Stromal cell of bone marrow (primary cell): ENCODE measurements around the gene CCDC88B.

ENCODE experiments used
- DNase-seq: peaks from one replicate; pipeline ENCODE4 v3.0.0-alpha.2; 2012; ENCODE audit warnings: low read depth

CCDC88B gene

DNA sequence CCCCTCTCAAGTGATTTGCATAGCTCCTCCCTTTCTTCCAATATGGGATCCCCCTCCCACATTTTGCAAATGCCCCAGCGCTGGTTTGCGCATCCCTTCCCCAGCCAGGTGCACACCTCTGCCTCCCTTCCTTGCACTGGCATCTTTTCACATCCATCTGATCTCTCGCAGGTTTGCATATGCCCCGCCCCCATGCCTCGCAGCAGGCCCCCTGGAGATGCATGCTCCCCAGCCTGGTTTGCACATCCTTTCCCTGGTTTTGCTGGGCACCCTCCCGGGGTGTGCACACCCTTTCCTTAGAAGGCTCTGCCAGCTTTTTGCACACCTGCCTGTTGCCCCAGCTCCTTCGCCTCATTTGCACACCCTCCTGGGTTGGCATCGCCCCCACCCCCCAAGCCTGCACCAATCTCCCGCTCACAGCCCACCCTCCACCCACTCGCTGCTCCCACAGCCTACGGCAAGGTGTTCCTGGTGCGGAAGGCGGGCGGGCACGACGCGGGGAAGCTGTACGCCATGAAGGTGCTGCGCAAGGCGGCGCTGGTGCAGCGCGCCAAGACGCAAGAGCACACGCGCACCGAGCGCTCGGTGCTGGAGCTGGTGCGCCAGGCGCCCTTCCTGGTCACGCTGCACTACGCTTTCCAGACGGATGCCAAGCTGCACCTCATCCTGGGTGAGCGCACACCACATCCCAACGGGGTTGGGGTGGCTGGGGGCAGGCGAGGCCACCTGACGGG is 19.9 kb downstream of the CCDC88B start:
- DNase-seq, result no peak

DNA sequence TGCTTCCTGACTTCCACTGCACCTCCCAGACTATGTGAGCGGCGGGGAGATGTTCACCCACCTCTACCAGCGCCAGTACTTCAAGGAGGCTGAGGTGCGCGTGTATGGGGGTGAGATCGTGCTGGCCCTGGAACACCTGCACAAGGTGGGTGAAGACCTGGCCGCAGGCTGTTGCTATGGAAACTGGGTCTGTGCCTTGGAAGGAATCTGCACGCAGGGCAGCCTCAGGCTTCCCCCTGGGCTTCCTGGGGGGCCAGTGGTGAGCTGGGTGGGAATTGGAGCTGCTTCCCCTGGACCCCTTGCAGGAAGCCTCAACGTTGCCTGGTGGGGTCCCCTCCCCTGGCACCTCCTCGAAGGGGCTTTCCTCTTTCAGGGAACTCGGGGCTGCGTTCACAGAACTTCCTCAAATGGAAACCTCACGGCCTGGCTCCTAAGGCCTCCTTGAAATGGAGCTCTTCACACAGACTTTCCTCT is 20.5 kb downstream of the CCDC88B start:
- DNase-seq, result no peak

DNA sequence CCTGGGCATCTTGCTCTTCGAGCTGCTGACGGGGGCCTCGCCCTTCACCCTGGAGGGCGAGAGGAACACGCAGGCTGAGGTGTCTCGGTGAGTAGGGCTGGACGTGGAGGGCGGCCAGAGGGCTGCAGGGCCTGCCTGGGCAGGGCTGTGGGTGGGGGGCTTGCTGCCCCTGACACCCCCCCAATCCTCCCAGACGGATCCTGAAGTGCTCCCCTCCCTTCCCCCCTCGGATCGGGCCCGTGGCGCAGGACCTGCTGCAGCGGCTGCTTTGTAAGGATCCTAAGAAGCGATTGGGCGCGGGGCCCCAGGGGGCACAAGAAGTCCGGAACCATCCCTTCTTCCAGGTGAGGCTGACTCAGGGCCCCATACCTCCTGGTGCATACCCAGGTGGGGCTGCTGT is 21.7 kb downstream of the CCDC88B start:
- no peak for DNase-seq

DNA sequence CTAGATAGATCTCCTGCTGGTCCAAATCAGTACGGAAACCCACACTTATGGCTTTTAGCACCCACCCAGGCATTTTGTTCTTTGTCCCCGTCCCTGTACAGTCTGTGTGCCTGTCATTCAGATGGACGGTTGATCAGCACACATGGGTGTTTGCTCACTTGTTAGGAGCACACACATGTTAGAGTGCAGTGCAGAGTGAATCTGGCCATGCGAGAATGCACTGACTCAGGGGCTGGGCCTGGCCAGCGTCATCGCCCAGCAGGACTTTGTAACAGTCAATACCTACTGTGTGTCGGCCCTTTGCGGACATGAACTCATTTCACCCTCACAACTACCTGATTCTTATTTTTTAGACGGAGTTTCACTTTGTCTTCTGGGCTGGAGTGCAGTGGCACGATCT is 22.3 kb downstream of the CCDC88B start:
- no peak for DNase-seq

DNA sequence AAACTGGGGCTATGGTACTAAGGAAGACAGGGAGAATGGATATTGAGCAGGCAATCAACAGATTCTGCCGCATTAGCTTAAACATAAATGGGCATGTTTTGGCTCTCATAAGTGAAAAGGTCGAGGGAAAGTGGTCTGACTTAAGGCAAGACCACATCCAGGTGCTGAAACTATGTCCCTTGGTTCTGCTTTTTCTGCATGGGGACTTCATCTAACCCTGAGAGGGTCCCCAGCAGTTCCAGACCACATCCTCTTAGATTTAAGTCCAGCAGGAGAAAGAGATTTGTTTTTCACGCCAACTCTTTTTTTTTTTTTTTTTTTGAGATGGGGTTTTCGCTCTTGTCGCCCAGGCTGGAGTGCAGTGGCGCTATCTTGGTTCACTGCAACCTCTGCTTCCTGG is 24.4 kb downstream of the CCDC88B start:
- no peak for DNase-seq

DNA sequence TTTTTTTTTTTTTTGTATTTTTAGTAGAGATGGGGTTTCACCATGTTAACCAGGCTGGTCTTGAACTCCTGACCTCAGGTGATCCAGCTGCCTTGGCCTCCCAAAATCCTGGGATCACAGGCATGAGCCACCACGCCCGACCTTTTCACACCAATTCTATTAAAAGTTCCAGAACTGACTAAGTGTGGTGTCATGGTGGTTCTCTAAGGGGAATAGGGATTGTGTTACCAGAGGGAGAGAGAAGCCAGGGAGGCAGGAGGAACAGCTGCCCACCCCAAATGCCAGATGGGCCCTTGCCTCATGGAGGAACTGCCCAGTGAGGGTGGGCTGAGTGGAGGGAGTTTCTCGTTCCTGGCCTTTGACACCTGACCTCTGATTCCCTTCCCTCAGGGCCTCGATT is 24.9 kb downstream of the CCDC88B start:
- DNase-seq, result no peak

DNA sequence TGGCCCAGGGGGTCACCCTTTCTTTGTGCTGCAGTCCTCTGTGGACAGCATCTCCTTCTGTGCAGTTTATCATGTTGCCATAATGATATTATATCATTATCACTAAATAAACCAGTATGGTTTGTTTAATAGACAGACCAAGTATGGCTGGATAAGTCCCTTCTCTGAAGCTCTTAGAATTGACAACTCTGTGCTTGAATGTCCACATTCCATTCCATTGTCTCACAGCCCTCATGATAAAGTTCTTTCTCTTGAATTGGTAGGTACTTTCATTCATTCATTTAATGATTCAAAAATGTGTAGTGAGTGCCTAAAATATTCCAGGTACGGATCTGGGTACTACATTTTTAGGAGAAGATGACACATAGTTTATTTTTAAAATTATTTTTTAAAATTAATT is 26.7 kb downstream of the CCDC88B start:
- DNase-seq, result no peak

DNA sequence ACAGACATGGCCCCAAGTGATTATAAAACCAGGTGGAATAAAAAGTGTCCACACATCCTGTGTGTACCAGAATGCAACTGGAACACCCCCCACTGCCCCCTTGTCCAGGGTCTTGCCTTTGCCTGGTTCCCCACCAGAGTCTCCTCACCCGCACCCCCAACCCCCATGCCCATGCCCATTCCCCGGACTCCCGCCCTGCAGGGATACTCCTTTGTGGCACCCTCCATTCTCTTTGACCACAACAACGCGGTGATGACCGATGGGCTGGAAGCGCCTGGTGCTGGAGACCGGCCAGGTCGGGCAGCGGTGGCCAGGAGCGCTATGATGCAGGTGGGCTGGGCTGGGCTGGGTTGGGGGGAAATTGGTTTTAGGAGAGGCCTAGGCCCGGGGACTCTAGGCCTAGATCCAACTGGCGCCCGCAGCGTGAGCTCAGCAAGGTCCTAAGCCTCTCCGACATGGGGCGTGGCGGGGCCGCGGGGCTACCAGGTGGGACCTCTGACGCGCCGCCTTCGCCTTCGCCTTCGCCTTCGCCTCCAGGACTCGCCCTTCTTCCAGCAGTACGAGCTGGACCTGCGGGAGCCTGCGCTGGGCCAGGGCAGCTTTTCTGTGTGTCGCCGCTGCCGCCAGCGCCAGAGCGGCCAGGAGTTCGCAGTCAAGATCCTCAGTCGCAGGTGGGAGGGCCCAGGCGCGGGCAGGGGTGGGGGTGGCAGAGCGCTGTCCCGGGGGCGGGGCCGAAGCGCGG is 28.1 kb downstream of the CCDC88B start:
- DNase-seq, result no peak

DNA sequence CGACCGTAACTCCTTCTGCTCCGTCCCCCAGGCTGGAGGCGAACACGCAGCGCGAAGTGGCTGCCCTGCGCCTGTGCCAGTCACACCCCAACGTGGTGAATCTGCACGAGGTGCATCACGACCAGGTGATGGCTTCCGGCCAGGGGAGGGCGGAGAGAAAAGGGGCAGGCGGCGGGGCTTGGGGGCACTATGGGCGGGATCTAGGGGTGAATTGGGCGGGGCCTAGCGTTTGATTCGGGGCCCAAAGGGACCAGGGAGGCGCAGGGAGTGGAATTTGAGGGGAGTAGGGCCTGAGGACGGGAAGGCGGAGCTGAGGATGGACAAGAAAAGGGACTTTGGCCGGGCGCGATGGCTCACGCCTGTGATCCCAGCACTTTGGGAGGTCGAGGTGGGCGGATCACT is 28.7 kb downstream of the CCDC88B start:
- DNase-seq, result no peak

DNA sequence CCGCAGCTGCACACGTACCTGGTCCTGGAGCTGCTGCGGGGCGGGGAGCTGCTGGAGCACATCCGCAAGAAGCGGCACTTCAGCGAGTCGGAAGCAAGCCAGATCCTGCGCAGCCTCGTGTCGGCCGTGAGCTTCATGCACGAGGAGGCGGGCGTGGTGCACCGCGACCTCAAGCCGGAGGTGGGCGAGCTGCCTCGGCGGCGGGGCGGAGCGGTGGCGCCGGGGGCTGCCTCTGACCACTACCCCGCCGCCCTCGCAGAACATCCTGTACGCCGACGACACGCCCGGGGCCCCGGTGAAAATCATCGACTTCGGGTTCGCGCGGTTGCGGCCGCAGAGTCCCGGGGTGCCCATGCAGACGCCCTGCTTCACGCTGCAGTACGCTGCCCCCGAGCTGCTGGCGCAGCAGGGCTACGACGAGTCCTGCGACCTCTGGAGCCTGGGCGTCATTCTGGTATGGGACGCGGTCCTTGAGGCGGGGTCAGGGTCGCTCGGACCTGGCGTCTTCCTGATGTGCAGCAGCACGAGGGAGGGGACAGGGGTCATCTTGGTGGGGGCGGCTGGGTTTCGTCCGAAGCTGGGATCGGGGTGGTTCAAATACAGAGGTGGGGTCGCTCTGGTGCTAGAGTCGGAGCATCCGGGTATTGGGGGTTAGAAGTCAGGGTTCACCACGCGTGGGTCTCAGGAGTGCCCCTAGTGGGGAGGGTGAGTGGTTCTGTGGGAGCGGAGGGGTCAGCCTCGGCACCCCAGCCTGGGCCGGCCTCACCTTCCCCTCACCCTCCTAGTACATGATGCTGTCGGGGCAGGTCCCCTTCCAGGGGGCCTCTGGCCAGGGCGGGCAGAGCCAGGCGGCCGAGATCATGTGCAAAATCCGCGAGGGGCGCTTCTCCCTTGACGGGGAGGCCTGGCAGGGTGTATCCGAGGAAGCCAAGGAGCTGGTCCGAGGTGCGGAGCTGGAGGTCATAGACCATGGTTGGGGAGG is 29.7 kb downstream of the CCDC88B start:
- DNase-seq, result no peak

DNA sequence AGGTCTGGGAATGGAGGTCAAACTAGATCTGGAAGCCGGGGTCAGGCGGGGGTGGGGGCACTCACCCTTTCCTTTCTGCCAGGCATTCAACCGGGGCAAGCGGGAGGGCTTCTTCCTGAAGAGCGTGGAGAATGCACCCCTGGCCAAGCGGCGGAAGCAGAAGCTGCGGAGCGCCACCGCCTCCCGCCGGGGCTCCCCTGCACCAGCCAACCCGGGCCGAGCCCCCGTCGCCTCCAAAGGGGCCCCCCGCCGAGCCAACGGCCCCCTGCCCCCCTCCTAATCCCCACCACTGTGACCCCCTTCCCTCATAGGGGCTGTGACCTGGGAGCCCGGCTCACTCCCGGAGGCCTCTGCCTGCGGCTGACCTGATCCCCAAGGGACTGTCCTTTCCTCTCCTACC is 31.2 kb downstream of the CCDC88B start:
- no peak for DNase-seq

DNA sequence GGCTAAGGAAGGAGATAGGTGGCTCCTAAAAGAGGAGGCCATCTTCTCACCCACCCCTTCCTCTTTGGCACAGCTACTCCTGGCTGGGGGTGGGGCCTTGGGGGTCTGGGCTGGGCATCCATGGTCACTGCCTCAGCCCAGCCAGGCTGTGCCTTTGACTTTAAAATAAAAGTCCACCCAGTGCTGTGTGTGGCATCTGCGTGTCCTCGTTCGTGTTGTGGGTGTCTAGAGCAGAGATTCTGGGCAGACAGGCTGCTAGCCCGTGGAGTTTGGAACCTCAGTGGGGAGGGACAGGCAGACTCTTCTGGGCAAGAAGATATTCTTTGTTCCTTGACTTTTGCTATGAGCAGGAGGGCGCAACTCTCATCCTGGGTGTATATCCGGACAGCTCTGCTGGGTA is 32.0 kb downstream of the CCDC88B start:
- no peak for DNase-seq

DNA sequence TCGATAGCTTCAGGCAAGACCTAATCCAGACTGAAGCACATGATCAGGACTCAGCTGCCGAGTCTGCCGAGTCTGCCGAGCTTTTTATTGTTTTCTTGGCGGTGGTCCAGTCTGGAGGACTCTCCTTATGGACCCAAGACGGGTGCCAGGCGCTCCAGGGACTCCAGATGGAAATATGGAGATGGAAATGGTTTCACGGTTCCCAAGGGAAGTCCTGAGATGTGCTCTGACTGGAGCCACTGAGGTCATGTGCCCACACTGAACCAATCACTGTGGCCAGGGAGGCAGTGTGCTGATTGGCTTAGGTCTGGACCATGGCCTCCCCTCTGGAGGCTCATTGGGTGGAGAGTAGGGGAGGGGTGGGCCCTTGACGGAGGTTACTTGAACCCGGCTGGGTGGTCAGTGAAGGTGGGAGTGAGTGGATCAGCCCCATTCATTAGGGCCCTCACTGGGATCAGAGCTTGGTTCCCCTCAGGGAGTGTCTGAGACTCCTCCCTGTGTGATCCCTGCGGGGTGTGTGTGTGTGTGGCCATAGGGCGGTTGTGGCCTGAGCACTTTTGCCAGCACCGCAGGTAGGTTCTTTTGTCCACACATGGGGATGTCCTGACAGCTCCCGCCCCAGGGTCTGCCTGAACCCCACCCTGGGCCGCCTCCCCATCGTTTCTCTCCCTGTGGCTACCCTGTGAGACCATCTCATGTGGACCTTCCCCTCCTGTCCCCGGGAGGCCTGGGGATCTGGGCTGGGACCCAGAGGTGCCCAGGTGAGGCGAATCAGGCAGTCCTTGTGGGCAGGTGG is 33.0 kb downstream of the CCDC88B start:
- DNase-seq, result no peak

DNA sequence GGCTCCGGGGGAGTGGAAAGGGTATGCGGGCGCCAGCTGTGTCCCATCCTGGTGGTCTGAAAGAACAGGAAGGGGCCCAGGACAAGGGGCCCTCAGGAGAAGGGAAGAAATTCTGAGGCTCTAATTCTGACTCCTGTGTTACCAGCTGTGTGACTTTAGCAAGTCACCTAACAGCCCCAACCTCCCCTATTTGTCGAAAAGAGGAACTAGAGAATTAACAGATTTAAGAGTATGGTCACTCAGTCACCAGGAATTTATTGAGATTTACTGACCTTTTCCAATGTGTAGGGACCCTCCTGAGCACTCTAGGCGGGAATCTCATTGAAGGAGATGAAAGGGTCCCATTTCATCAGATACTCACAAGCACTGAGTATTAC is 33.6 kb downstream of the CCDC88B start:
- no peak for DNase-seq

DNA sequence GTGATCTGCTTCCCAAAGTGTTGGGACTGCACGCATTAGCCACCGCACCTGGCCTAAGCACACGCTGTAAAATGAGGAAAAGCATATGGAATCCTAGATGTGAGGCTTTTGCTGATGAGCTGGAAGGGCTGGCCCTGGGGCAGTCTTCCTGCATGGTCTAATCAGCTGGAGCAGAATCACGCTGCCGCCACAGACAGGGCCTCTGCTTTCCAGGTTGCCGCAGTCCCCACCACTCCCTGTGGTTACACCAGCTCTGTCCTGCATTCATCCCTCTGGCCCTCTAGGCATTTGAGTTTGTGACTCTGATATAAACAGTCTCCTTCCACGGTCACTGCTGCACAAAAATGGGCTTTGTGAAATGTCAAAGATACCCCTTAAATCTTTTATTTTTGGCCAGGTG is 36.1 kb downstream of the CCDC88B start:
- no peak for DNase-seq

DNA sequence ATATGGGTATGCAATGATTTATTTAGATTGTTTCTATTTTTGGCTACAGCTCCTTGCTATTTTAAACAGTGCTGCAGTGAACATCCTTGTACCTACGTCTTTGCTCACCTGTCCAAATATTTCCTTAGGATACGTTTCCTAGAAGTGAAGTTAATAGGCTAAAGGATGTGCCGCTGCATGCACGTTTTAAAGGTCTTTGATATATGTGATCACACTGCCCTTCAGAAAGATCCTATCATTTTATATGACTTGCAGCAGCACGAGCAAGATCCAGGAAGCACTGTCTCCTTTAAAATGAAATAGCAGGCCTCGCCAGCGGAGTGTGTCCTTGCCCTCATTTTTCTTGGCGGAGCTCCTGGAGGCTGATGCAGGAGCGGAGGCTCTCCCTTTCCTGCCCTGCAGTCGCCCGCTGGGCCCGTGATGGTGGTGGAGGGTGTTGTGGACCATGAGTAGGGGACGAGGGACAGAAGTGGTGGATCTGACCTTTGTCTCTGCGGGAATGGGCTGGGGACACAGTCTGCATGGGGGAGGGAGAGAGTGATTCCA is 38.4 kb downstream of the CCDC88B start:
- peak; percentile 59 for DNase-seq

DNA sequence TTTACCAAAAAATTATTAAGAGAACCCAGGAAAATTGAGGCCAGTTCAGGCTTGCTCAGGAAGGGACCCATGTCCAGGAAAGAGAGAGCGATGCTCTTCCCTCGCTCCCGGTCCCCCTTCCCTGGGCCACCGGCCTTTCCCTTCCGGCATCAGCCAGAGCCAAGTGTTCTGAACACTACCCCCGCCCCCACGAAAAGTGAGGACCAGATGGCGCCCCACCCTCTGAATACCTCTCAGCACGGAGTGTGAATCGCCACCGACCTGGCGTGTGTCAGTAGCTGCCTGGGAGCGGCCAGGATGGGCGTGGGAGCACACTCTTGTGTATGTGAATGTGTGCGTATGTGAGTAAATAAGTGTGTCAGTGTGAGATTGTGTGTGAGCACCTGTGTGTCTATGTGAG is 39.2 kb downstream of the CCDC88B start:
- DNase-seq, result no peak

DNA sequence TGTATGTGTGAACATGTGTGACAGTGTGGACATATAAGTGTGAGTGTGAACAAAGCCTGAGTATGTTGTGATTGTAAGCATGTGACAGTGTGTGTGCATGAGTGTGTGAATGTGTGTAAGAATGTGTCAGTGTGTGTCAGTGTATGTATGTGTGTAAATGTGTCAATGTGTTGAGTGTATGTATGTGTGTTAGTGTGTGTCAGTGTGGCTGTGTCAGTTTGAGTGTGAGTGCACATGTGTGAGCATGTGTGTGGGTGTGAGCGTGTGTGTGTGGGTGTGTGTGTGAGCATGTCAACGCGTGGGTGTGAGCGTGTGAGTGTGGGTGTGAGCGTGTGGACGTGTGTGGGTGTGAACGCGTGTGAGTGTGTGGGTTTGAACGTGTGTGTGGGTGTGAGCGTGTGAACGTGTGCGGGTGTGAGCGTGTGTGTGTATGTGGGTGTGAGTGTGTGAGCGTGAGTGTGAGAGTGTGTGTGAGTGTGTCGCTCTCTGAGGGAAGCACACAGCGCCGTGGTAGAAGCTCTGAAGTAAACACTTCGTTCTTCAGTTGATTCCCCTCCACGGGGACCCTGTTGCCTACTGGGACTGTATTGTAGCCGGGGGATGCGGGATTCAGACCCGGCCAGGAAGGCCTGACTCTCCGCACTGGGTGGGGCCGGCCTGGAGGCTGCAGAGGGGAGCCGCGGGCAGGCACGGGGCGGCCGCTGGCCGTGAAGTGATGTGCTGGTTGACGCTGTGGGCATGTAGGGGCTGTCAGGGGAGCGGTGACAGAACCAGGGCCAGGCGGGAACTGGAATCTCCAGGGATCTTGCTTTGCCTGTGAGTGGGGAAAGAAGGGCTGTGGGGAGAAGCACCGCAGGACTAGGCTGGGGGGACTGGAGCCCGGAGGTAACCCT is 40.1 kb downstream of the CCDC88B start:
- no peak for DNase-seq

DNA sequence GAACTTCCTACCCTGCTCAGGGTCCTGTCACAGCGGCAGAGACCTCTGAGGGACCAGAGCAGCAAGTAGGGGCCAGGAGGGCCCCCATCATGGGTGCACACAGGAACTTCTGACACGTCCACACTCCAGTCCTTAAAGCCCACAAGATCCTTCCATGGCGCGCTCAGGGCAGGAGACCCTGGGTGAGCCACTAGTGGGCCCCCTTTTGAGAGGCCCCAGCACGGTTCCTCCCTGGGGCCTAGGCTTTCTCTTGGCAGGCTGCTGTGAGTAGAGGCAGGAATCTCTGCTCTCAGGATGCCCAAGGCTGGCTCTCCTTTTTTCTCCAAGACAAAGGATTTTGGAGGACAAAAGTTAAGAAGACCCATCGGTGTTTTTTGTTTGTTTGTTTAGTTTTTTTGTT is 41.3 kb downstream of the CCDC88B start:
- no peak for DNase-seq

DNA sequence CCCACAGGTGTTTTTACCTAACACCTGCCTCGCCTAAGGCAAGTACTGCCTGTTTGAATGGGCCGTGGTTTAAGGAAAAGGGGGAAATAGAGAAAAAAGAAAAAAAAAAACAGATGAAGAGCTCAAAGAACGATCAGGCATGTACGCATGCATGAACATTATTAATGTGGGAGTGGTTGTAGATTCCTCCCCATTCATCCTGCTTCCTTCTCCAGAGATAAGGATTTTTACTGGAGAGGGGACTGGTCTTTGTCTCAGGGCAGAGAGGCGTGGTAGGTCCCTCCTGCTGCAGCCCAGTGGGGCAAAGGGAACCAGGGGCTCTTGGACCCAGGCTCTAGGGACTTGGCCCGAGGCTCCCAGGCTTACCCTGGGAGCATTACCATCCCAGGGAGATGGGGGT is 42.0 kb downstream of the CCDC88B start:
- no peak for DNase-seq
